GM12878 (cell line): ENCODE data around the gene SLC37A3. TPM values are rescaled to one million over a fixed set of nuclear protein-coding genes. Genes with fewer than 3 reads are reported as not detected.

Experiments
- ATAC-seq: fragments of 200-7000 bp; cut with Tn5 transposase; 3 replicates; pipeline ENCODE4 v1.9.1; 2020; ENCODE audit warnings: mild to moderate bottlenecking, moderate library complexity
- BruUV-seq: library from RNA; stranded (reverse); fragments of 400-500 nt; replicated peaks from 2 replicates; lab custom pipeline; 2021; lab: Mats Ljungman, UMichigan
- CTCF ChIA-PET: fragments of 300-600 bp; sonication (Branson Sonifier 250); formaldehyde crosslinking; extraction: SDS; loops from one replicate; lab custom pipeline; 2021; ENCODE audit warnings: inconsistent platforms; lab: Yijun Ruan, JAX
- POLR2A ChIA-PET: fragments of 350-600 bp; formaldehyde crosslinking; extraction: SDS; loops from one replicate; lab custom pipeline; 2021; ENCODE audit warnings: inconsistent platforms; lab: Charles Lee
- RAD21 ChIA-PET: fragments of 300-600 bp; sonication (Branson Sonifier 250); formaldehyde crosslinking; loops from one replicate; lab custom pipeline; 2023; ENCODE audit warnings: antibody characterized with exemption; ENCODE audit not compliant: unreplicated experiment; lab: Charles Lee
- SMC1A ChIA-PET: fragments of 300-600 bp; sonication (Branson Sonifier 250); formaldehyde crosslinking; loops from one replicate; lab custom pipeline; 2023; ENCODE audit not compliant: unreplicated experiment, uncharacterized antibody; lab: Charles Lee
- DNase-seq: peaks from one replicate; pipeline ENCODE4 v3.0.0-alpha.2; 2011; ENCODE audit warnings: low read depth, low spot score
- FAIRE-seq: peaks from 3 replicates; lab custom pipeline; 2011; peaks lifted over from hg19 to GRCh38; lab: Jason Lieb, UNC
- H2AFZ ChIP-seq: 2 replicates; pipeline ENCODE4 v1.6.0; 2011; ENCODE audit warnings: low read depth, low read length, control low read depth; ENCODE audit not compliant: control insufficient read depth
- H3K27ac ChIP-seq: 2 replicates; pipeline ENCODE4 v1.5.1; 2011; ENCODE audit warnings: control low read depth; ENCODE audit not compliant: control insufficient read depth, insufficient read depth
- H3K27me3 ChIP-seq, 2 experiments: replicated peaks in 1 of 2; 2 replicates each; pipeline versions ENCODE4 v1.6.0 to v1.6.1; 2011; ENCODE audit warnings: low read length in 1 of 2; ENCODE audit not compliant: control insufficient read depth in 2 of 2, insufficient read depth in 2 of 2
- H3K36me3 ChIP-seq, 2 experiments: 2 replicates each; pipeline ENCODE4 v1.5.1; 2011; ENCODE audit warnings: low read length in 1 of 2; ENCODE audit not compliant: control insufficient read depth in 2 of 2, insufficient read depth in 2 of 2
- H3K4me1 ChIP-seq: 2 replicates; pipeline ENCODE4 v1.6.1; 2011; ENCODE audit warnings: mild to moderate bottlenecking, low read length, moderate library complexity, mixed read lengths; ENCODE audit not compliant: control insufficient read depth, insufficient read depth
- H3K4me2 ChIP-seq: 2 replicates; pipeline ENCODE4 v1.6.0; 2011; ENCODE audit warnings: control low read depth; ENCODE audit not compliant: control insufficient read depth, insufficient read depth
- H3K4me3 ChIP-seq: fragments of 200-600 bp; sonication (generic); 2 replicates; pipeline ENCODE4 v1.5.1; 2016
- H3K79me2 ChIP-seq: 2 replicates; pipeline ENCODE4 v1.6.0; 2011; ENCODE audit warnings: low read length; ENCODE audit not compliant: control insufficient read depth, insufficient read depth
- H3K9ac ChIP-seq: 2 replicates; pipeline ENCODE4 v1.8.0; 2011; ENCODE audit warnings: low read length, control low read depth, mixed read lengths; ENCODE audit not compliant: control insufficient read depth, insufficient read depth
- H3K9me3 ChIP-seq: replicated peaks from 3 replicates; pipeline ENCODE4 v1.5.1; 2011; ENCODE audit warnings: mild to moderate bottlenecking, low read length; ENCODE audit not compliant: control insufficient read depth, insufficient read depth
- H4K20me1 ChIP-seq: 2 replicates; pipeline ENCODE4 v1.6.0; 2011; ENCODE audit not compliant: control insufficient read depth, insufficient read depth
- BMI1 ChIP-seq: fragments of 450-650 bp; IDR thresholded peaks from 2 replicates; pipeline ENCODE4 v1.6.1; 2016; ENCODE audit warnings: mild to moderate bottlenecking, moderate library complexity, borderline replicate concordance
- NFYB ChIP-seq: IDR thresholded peaks from 2 replicates; pipeline ENCODE4 v1.6.1; 2011; ENCODE audit warnings: low read depth, mild to moderate bottlenecking, low read length, improper control_type of control experiment, moderate library complexity; ENCODE audit not compliant: insufficient read depth
- RELB ChIP-seq: fragments of 450-650 bp; IDR thresholded peaks from 2 replicates; pipeline ENCODE4 v1.6.1; 2017; ENCODE audit warnings: low read depth, mild to moderate bottlenecking, moderate library complexity
- SIN3A ChIP-seq: IDR thresholded peaks from 2 replicates; pipeline ENCODE4 v1.6.1; 2012; ENCODE audit warnings: low read depth, low read length, improper control_type of control experiment
- STAT3 ChIP-seq: IDR thresholded peaks from 2 replicates; pipeline ENCODE4 v1.6.1; 2011; ENCODE audit warnings: low read depth, low read length, improper control_type of control experiment
- YY1 ChIP-seq: IDR thresholded peaks from 2 replicates; pipeline ENCODE4 v1.6.1; 2011; ENCODE audit warnings: low read depth, mild to moderate bottlenecking, low read length
- ZNF274 ChIP-seq: IDR thresholded peaks from one replicate; pipeline ENCODE4 v1.8.0; 2011; ENCODE audit not compliant: insufficient read length, insufficient read depth
- ZNF384 ChIP-seq: IDR thresholded peaks from 2 replicates; pipeline ENCODE4 v1.6.1; 2012; ENCODE audit warnings: low read depth, mild to moderate bottlenecking, low read length, improper control_type of control experiment, borderline replicate concordance
- WGBS: methylation state at CpG from one replicate; pipeline ENCODE4 v1.1.6; 2016; ENCODE audit warnings: low lambda C conversion rate; ENCODE audit not compliant: insufficient replicate concordance, insufficient coverage; ENCODE audit errors: missing lambda C conversion rate; 5-methylcytosine and 5-hydroxymethylcytosine counted together
- in situ Hi-C: fragments of 300-500 bp; cut with MboI; formaldehyde crosslinking; loops from 9 replicates; pipeline ENCODE4 v1.14.3; 2018; ENCODE audit warnings: mixed read lengths
- intact Hi-C: fragments of 100-400 bp; cut with micrococcal nuclease; formaldehyde crosslinking; loops from one replicate; pipeline ENCODE4 v1.14.2; 2022; ENCODE audit not compliant: unreplicated experiment
- polyA plus RNA-seq, 11 experiments: library from polyadenylated mRNA; depleted of rRNA in 4 of 11; unstranded in 6 of 11; stranded (reverse) in 5 of 11; fragments of >200 nt; fragmentation: Nextera tagmentation in 4 of 11; fragmentation: Illumina TruSeq in 1 of 11; extraction: Ambion mirVana in 4 of 11; extraction: Trizol in 1 of 11; gene quantifications; 1 replicate in 1 of 11; 2 replicates in 10 of 11; pipeline versions ENCODE4 v1.2.1 to v1.2.3, GENCODE V29; 2011 to 2016; ENCODE audit warnings: inconsistent platforms in 2 of 11, missing spikeins in 2 of 11, low read depth in 1 of 11
- total RNA-seq, 4 experiments: library from RNA; depleted of rRNA in 3 of 4; stranded (reverse); fragments of >200 nt in 3 of 4; fragmentation: Illumina TruSeq in 1 of 4; extraction: Trizol in 1 of 4; gene quantifications; 2 replicates each; pipeline versions ENCODE4 v1.2.1 to v1.2.3, GENCODE V29; 2013 to 2021

Gene SLC37A3
- total and polyA plus RNA-seq, 10 of the 15 experiments (the other 5 are each of a cell fraction or from before 2014, with no cell fraction given): 3.7 to 13.6 (median 11.0) TPM

GRCh38 chr7:140347218-140347617, 51.1 kb downstream of the SLC37A3 start:
- Histone ChIP-seq H3K4me1 (no peaks in the 10 kb centered on the region), H3K27ac (no peak overlapping the region), H3K36me3 (peaks cover 0 to 4% of the 10 kb centered on the region in 2 experiments; a peak in 3 of 4 replicates), H4K20me1 (no peaks in the 10 kb centered on the region), H3K27me3 (no peaks in the 10 kb centered on the region), H3K9ac (no peak overlapping the region), H2AFZ (no peak overlapping the region), H3K79me2 (no peaks in the 10 kb centered on the region), H3K4me2 (no peak overlapping the region), H3K4me3 (no peak overlapping the region), H3K9me3 (no peaks in the 10 kb centered on the region)
- 68% methylated on average over 3 of the region's 5 CpGs for WGBS
- CTCF ChIA-PET: interaction anchor here (1.0 kb wide), 1 partner anchor 43 kb away, joined by 3 read pairs; no protein-coding TSS in a partner anchor
- RAD21 ChIA-PET: interaction anchor here (0.6 kb wide), 1 partner anchor 171 kb away, joined by 3 read pairs; the partner anchor contains the start of gene KDM7A
- DNase-seq (no peak), FAIRE-seq (no peak), ATAC-seq (no peak)
- BruUV-seq: no TSS peak
- POLR2A ChIA-PET: interaction anchor here (0.6 kb wide), 1 partner anchor 28 kb away, joined by 3 read pairs; no protein-coding TSS in a partner anchor
- no peak for TF ChIP-seq NFYB
- no peak for TF ChIP-seq ZNF274
- no peak for TF ChIP-seq BMI1
- TF ChIP-seq SIN3A: no peak
- no peak for TF ChIP-seq ZNF384
- intact Hi-C loops (no loop called here), in situ Hi-C loops (no loop called here)
- SMC1A ChIA-PET: no interaction called here

- H4K20me1 ChIP-seq: no peaks in the 10 kb centered on the region
- no peak overlapping the region for H3K9ac ChIP-seq
- no peak overlapping the region for H2AFZ ChIP-seq
- H3K4me2 ChIP-seq: no peak overlapping the region
- SMC1A ChIA-PET: no interaction called here
- no peaks in the 10 kb centered on the region for H3K4me1 ChIP-seq
- ATAC-seq: no peak
- H3K27me3 ChIP-seq: no peaks in the 10 kb centered on the region
- in situ Hi-C loops (no loop called here), intact Hi-C loops (no loop called here)
- H3K9me3 ChIP-seq: no peaks in the 10 kb centered on the region
- H3K27ac ChIP-seq: no peak overlapping the region
- POLR2A ChIA-PET: no interaction called here
- no peak for DNase-seq
- H3K4me3 ChIP-seq: no peak overlapping the region
- RAD21 ChIA-PET: no interaction called here
- TF ChIP-seq RELB: no peak
- no peak for TF ChIP-seq STAT3
- no peak for TF ChIP-seq YY1
- 88% methylated on average over 3 of the region's 3 CpGs for WGBS
- no TSS peak for BruUV-seq
- no peaks in the 10 kb centered on the region for H3K79me2 ChIP-seq
- H3K36me3 ChIP-seq: no peaks in the 10 kb centered on the region; a peak in 3 of 4 replicates
- no peak for FAIRE-seq
- CTCF ChIA-PET: no interaction called here
Measured at GRCh38 chr7:140345426-140345825, 52.9 kb downstream of the SLC37A3 start.
